Endodermal cell (in vitro differentiated cells): Measurements from ENCODE around the gene PLEKHD1. TPM values are rescaled to one million over a fixed set of nuclear protein-coding genes. Genes with fewer than 3 reads are reported as not detected.

Experiments
- DNase-seq: peaks from one replicate; pipeline ENCODE4 v3.0.0-alpha.2; 2017
- H3K27ac ChIP-seq: 2 replicates; pipeline ENCODE4 v1.5.1; 2013; ENCODE audit warnings: mild to moderate bottlenecking, low read depth, low read length, moderate library complexity
- H3K27me3 ChIP-seq: 2 replicates; pipeline ENCODE4 v1.6.1; 2013; ENCODE audit warnings: mild to moderate bottlenecking, low read length, moderate library complexity; ENCODE audit not compliant: insufficient read depth, control insufficient read depth, poor library complexity, severe bottlenecking
- H3K36me3 ChIP-seq: 2 replicates; pipeline ENCODE4 v1.7.0; 2013; ENCODE audit warnings: mild to moderate bottlenecking, low read length, moderate library complexity; ENCODE audit not compliant: control insufficient read depth, insufficient read depth
- H3K4me1 ChIP-seq: one replicate; pipeline ENCODE4 v1.7.0; 2013; ENCODE audit warnings: low read length; ENCODE audit not compliant: control insufficient read depth, insufficient read depth
- H3K4me3 ChIP-seq: 2 replicates; pipeline ENCODE4 v1.5.1; 2013; ENCODE audit warnings: mild to moderate bottlenecking, low read length, moderate library complexity
- H3K9ac ChIP-seq: 2 replicates; pipeline ENCODE4 v1.6.1; 2013; ENCODE audit warnings: mild to moderate bottlenecking, low read length, moderate library complexity; ENCODE audit not compliant: poor library complexity, severe bottlenecking; ENCODE audit errors: extremely low read depth
- H3K9me3 ChIP-seq: 2 replicates; pipeline ENCODE4 v1.6.1; 2013; ENCODE audit warnings: mild to moderate bottlenecking, low read length, moderate library complexity; ENCODE audit not compliant: control insufficient read depth
- H3K27ac Mint-ChIP-seq: 2 replicates; pipeline ENCODE4 v1.8.0; 2020; ENCODE audit warnings: mixed read lengths
- H3K27me3 Mint-ChIP-seq: 2 replicates; pipeline ENCODE4 v1.8.0; 2021; ENCODE audit warnings: mild to moderate bottlenecking, mixed read lengths; ENCODE audit not compliant: insufficient read depth
- H3K36me3 Mint-ChIP-seq: 2 replicates; pipeline ENCODE4 v1.8.0; 2020; ENCODE audit warnings: low read depth, mixed read lengths
- H3K4me1 Mint-ChIP-seq: 2 replicates; pipeline ENCODE4 v1.8.0; 2020; ENCODE audit warnings: mixed read lengths
- H3K4me3 Mint-ChIP-seq: 2 replicates; pipeline ENCODE4 v1.8.0; 2020; ENCODE audit warnings: mild to moderate bottlenecking, moderate library complexity, mixed read lengths
- H3K9me3 Mint-ChIP-seq: 2 replicates; pipeline ENCODE4 v1.8.0; 2020; ENCODE audit warnings: mild to moderate bottlenecking, mixed read lengths
- CTCF ChIP-seq: fragments of 200-600 bp; sonication (generic); conservative IDR thresholded peaks from 2 replicates; pipeline ENCODE4 v1.5.0; 2021; ENCODE audit warnings: antibody characterized with exemption, mild to moderate bottlenecking
- WGBS, 2 experiments: methylation state at CpG; one replicate each; pipeline versions ENCODE4 v1.1.5 to v1.1.7; 2013; ENCODE audit warnings: missing lambda C conversion rate in 2 of 2, mixed read lengths in 1 of 2; ENCODE audit not compliant: insufficient coverage in 1 of 2, insufficient read length in 1 of 2; 5-methylcytosine and 5-hydroxymethylcytosine counted together
- total RNA-seq, 2 donors: library from RNA; stranded (reverse); fragmentation: NEBNext Ultra II Directional in 1 of 2; extraction: Animal tissue kit (Norgen Biotek cat#: 25700) in 1 of 2; gene quantifications; 2 replicates in 1 of 2; 3 replicates in 1 of 2; pipeline ENCODE4 v1.2.1, GENCODE V29; 2021

PLEKHD1 gene
- total RNA-seq, 2 donors from 2014 or later, result 0.11 TPM

GRCh38 chr14:69522026-69522425 lies 37.5 kb downstream of the PLEKHD1 start:
- H3K4me1 Mint-ChIP-seq, result peaks cover 15% of the 10 kb centered on the region
- H3K27me3 Mint-ChIP-seq, result peaks cover 12% of the 10 kb centered on the region
- no peak overlapping the region for H3K27ac ChIP-seq
- H3K27me3 ChIP-seq, result no peaks in the 10 kb centered on the region
- no peaks in the 10 kb centered on the region for H3K36me3 ChIP-seq
- H3K9me3 ChIP-seq, result no peaks in the 10 kb centered on the region
- no peaks in the 10 kb centered on the region for H3K9me3 Mint-ChIP-seq
- no peak overlapping the region for H3K4me3 Mint-ChIP-seq
- H3K27ac Mint-ChIP-seq, result no peak overlapping the region
- WGBS, 2 experiments, result 98 to 100% methylated on average over 2 to 6 of the region's 6 CpGs
- no peak for TF ChIP-seq CTCF
- no peak for DNase-seq
- peaks cover 4% of the 10 kb centered on the region for H3K4me1 ChIP-seq
- no peaks in the 10 kb centered on the region for H3K36me3 Mint-ChIP-seq
- no peak overlapping the region for H3K9ac ChIP-seq
- no peak overlapping the region for H3K4me3 ChIP-seq

GRCh38 chr14:69525896-69526295 lies 41.4 kb downstream of the PLEKHD1 start:
- Mint-ChIP-seq H3K4me1 (peaks cover 5% of the 10 kb centered on the region), H3K36me3 (no peaks in the 10 kb centered on the region), H3K27ac (no peak overlapping the region), H3K4me3 (no peak overlapping the region), H3K9me3 (no peaks in the 10 kb centered on the region), H3K27me3 (peaks cover 12% of the 10 kb centered on the region)
- H3K4me1 ChIP-seq, result no peaks in the 10 kb centered on the region
- H3K27me3 ChIP-seq, result no peaks in the 10 kb centered on the region
- no peaks in the 10 kb centered on the region for H3K9me3 ChIP-seq
- DNase-seq, result no peak
- H3K36me3 ChIP-seq, result no peaks in the 10 kb centered on the region
- WGBS, 2 experiments, result 90% methylated on average over 6 of the region's 6 CpGs; no CpG with 5 or more reads in 1 of the 2 experiments
- H3K27ac ChIP-seq, result no peak overlapping the region
- no peak overlapping the region for H3K4me3 ChIP-seq
- TF ChIP-seq CTCF, result no peak
- H3K9ac ChIP-seq, result no peak overlapping the region

- no peak overlapping the region for H3K9ac ChIP-seq
- no peak for DNase-seq
- peaks cover 7% of the 10 kb centered on the region for H3K4me1 ChIP-seq
- H3K27ac Mint-ChIP-seq, result no peak overlapping the region
- no peaks in the 10 kb centered on the region for H3K9me3 ChIP-seq
- no peak overlapping the region for H3K4me3 ChIP-seq
- WGBS, 2 experiments, result 95 to 96% methylated on average over 8 to 14 of the region's 14 CpGs
- H3K36me3 ChIP-seq, result no peaks in the 10 kb centered on the region
- H3K9me3 Mint-ChIP-seq, result no peaks in the 10 kb centered on the region
- H3K27me3 Mint-ChIP-seq, result peaks cover 12% of the 10 kb centered on the region
- TF ChIP-seq CTCF, result no peak
- no peaks in the 10 kb centered on the region for H3K36me3 Mint-ChIP-seq
- peaks cover 17% of the 10 kb centered on the region for H3K4me1 Mint-ChIP-seq
- no peak overlapping the region for H3K27ac ChIP-seq
- H3K27me3 ChIP-seq, result no peaks in the 10 kb centered on the region
- H3K4me3 Mint-ChIP-seq, result no peak overlapping the region
These were observed 43.1 kb downstream of the PLEKHD1 start for GRCh38 chr14:69527635-69528034.
